HG02970 (cell line): ENCODE results near the gene LMO4.

ENCODE experiments used
- ATAC-seq: cut with Tn5 transposase; IDR thresholded peaks from one replicate; pipeline ENCODE4 v1.9.1; 2021; ENCODE audit warnings: mild to moderate bottlenecking, moderate library complexity, moderate number of reproducible peaks; ENCODE audit not compliant: unreplicated experiment, low FRiP score

LMO4 gene

GRCh38 chr1:87356591-87356990, 27.9 kb downstream of the LMO4 start:
- no peak for ATAC-seq

- no peak for ATAC-seq
These were observed 29.5 kb downstream of the LMO4 start for GRCh38 chr1:87358219-87358618.

GRCh38 chr1:87359586-87359985, 30.9 kb downstream of the LMO4 start:
- no peak for ATAC-seq

- ATAC-seq, result no peak
These were observed 33.6 kb downstream of the LMO4 start for GRCh38 chr1:87362063-87362833.

GRCh38 chr1:87362834-87363426, 34.2 kb downstream of the LMO4 start:
- no peak for ATAC-seq

- ATAC-seq, result no peak
These were observed 38.9 kb downstream of the LMO4 start for GRCh38 chr1:87367549-87367948.

- no peak for ATAC-seq
These were observed 40.2 kb downstream of the LMO4 start for GRCh38 chr1:87368907-87369306.

GRCh38 chr1:87369736-87370478, 41.2 kb downstream of the LMO4 start:
- ATAC-seq, result no peak

GRCh38 chr1:87370544-87370943, 41.9 kb downstream of the LMO4 start:
- no peak for ATAC-seq

GRCh38 chr1:87379306-87379705, 50.6 kb downstream of the LMO4 start:
- ATAC-seq, result no peak

- ATAC-seq, result no peak
These were observed 57.6 kb downstream of the LMO4 start for GRCh38 chr1:87386217-87386790.

- no peak for ATAC-seq
These were observed 59.7 kb downstream of the LMO4 start for GRCh38 chr1:87388411-87388810.

- ATAC-seq, result no peak
These were observed 60.3 kb downstream of the LMO4 start for GRCh38 chr1:87389011-87389410.

GRCh38 chr1:87389546-87389945, 60.9 kb downstream of the LMO4 start:
- no peak for ATAC-seq

GRCh38 chr1:87392248-87393192, 63.8 kb downstream of the LMO4 start:
- no peak for ATAC-seq

GRCh38 chr1:87393445-87394085, 64.9 kb downstream of the LMO4 start:
- no peak for ATAC-seq

GRCh38 chr1:87394513-87394912, 65.8 kb downstream of the LMO4 start:
- ATAC-seq, result no peak

- ATAC-seq, result no peak
These were observed 66.3 kb downstream of the LMO4 start for GRCh38 chr1:87394982-87395381.
